ES-I3 (cell line): ENCODE data around the gene MORN1.

ENCODE experiments used
- H3K36me3 ChIP-seq: 2 replicates; pipeline ENCODE4 v1.6.1; 2013; ENCODE audit warnings: mild to moderate bottlenecking, low read length, control low read depth, moderate library complexity; ENCODE audit not compliant: insufficient read depth
- H3K4me1 ChIP-seq: 2 replicates; pipeline ENCODE4 v1.6.1; 2013; ENCODE audit warnings: mild to moderate bottlenecking, control low read depth, low read length; ENCODE audit not compliant: insufficient read depth
- H3K9ac ChIP-seq: 2 replicates; pipeline ENCODE4 v1.6.1; 2013; ENCODE audit warnings: low read depth, mild to moderate bottlenecking, low read length, moderate library complexity
- H3K9me3 ChIP-seq: 2 replicates; pipeline ENCODE4 v1.6.1; 2013; ENCODE audit warnings: mild to moderate bottlenecking, low read length, moderate library complexity; ENCODE audit not compliant: control insufficient read depth, insufficient read depth

Gene MORN1

GRCh38 chr1:2271841-2272655, 119.3 kb downstream of the MORN1 start:
- Histone ChIP-seq H3K4me1 (peaks cover 11% of the 10 kb centered on the region), H3K36me3 (no peaks in the 10 kb centered on the region), H3K9me3 (no peaks in the 10 kb centered on the region), H3K9ac (no peak overlapping the region)
